ENCODE results near the gene CRYBA4. TPM values are rescaled to one million over a fixed set of nuclear protein-coding genes. Genes with fewer than 3 reads are reported as not detected.

Gene CRYBA4
- total RNA-seq, 1 donor from 2014 or later, result not detected

DNA sequence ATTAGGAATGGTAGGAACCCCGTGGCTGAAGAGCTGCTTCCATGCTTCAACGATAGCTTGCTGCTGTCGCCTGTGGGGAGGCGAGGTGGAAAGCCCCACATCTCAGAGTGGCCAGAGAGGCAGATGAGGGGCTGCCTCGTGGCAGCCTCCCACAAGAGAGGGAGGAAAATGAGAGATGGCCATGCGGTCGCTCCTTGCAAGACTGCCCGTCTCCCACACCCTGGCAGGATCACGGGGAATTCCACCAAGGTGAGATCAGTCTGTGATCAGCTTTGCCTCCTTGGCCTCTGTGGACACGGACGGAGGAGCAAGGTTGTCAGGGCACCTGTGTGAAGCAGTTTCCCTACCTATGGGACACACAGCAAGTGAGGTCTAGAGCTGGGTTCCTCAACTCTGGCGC lies 3.0 kb downstream of the CRYBA4 start:
- no peak for DNase-seq (ENCODE audit: low read depth)

DNA sequence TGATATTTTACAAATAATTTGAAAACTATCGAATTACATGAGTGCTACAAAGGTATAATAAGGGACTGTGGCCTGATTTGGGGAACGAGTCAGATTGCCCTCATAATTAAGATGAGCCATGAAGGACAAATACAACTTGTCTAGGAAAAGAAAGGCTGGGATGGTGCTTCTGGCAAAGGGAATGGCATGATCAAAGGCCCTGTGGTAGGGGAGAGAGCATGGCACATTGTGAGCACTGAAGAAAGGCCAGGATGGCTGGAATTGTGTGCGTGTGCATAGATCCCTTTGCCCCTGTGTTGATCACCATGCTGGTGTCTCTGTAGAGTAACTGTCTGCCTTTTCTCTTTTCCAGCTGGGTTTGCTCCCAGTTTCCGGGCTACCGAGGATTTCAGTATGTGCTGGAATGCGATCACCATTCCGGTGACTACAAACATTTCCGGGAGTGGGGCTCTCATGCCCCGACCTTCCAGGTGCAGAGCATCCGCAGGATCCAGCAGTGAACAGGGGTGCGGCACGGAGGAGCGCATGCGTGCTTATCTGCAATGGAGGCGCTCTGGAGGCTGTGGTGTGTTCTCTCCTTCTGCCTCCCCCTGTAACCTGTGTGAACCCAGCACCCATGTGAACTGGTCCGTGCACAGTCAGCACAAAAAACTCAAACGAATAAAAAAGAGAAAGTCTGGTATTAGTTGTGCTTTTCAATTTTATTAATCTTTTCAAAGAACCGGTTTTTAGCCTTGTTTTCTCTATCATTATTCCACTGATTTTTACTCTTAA lies 8.4 kb downstream of the CRYBA4 start:
- DNase-seq (ENCODE audit: low read depth), result no peak

DNA sequence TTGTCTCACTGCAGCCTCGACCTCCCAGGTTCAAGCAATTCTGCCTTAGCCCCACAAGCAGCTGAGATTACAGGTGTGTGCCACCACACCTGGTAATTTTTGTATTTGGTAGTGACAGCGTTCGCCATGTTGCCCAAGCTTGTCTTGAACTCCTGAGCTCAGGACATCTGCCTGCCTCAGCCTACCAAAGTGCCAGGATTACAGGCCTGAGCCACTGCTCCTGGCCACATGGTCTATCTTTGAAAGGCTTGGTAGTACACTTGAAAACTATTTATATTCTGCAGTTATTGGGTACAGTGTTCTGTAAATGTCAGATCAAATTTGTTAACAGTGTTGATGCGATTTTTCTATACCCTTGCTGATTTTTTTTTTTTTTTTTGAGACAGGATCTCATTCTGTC lies 9.5 kb downstream of the CRYBA4 start:
- DNase-seq (ENCODE audit: low read depth), result no peak

DNA sequence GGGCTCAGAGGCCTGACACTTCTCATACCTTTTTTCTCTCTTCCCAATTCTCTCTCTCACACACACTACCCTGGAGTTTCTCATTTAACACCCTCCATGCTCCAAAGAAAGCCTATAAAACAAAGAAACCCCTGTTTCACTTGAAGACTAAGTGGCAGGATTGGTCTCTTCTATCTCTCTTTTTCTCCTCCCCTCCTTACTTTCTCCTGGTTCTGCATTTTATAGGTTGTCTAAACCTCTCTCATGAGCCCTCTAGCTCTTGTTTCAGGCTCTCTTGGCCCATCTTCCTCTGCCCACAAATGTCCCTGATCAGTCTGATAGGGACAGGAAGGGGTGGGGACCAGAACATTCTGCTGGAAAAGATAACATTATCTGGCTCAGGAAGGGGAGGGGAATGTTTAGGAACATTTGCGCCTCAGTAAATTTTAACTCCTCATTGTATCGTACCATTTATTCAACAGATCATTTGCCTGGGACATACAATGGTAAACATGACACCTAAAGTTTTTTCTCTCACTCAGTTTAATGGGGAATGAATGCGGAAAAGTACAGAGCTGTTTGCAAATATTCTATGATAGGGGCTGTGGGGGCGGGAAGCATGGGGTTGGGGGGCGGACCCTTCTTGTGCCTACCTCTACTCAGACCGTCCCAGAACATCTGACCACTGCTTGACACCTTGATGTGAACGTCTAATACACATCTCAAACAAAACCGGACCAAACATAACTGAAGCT lies 10.8 kb downstream of the CRYBA4 start:
- no peak for DNase-seq (ENCODE audit: low read depth)

DNA sequence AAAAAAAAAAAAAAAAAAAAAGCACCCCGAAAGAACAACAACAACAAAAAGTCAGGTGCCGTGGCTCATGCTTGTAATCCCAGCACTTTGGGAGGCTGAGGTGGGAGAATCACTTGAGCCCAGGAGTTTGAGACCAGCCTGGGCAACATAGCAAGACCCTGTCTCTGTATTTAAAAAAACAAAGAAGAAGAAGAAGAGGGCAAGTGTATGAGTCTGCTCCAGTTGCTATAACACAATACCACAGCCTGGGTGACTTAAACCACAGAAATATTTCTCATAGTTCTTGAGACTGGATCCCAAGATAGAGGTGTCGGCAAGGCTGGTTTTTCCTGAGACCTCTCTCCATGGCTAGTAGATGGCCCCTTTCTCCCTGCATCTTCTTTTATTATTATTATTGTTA lies 12.4 kb downstream of the CRYBA4 start:
- no peak for DNase-seq (ENCODE audit: low read depth)

DNA sequence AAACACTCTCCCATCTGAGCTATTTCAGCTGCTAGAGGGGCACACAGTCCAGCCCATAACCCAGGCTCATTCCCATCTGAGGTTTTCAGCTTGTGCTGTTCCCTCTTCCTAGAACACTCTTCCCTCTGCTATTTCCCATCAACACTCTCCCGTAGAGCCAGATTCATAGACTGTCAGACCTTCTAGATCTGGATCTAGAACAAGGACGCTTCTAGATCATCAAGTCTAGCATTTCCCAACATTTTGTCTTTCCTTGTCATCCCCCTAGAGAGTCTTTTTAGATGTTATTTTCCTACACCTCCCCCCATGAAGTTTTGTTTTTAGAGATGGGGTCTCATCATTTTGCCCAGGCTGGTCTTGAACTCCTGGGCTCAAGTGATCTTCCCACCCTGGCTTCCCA lies 13.4 kb downstream of the CRYBA4 start:
- no peak for DNase-seq (ENCODE audit: low read depth)

DNA sequence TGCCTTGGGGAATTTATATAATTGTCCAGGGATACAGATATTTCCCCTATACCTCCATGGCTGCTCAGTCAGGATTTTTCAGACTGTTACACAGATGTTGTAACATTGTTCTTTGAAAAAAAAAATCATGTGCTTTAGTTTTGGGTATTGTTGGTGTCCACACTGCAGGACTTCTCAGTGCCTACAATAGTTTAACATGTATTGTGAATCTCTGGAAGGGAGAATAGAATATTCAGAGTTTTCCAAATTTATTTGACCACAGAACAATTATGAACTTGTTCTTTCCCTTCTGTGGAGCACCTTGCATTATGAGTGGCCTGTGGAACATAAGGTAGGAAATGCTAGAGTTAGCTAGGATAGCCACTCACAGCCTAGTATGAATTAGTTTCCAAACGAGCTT lies 14.5 kb downstream of the CRYBA4 start:
- no peak for DNase-seq (ENCODE audit: low read depth)

DNA sequence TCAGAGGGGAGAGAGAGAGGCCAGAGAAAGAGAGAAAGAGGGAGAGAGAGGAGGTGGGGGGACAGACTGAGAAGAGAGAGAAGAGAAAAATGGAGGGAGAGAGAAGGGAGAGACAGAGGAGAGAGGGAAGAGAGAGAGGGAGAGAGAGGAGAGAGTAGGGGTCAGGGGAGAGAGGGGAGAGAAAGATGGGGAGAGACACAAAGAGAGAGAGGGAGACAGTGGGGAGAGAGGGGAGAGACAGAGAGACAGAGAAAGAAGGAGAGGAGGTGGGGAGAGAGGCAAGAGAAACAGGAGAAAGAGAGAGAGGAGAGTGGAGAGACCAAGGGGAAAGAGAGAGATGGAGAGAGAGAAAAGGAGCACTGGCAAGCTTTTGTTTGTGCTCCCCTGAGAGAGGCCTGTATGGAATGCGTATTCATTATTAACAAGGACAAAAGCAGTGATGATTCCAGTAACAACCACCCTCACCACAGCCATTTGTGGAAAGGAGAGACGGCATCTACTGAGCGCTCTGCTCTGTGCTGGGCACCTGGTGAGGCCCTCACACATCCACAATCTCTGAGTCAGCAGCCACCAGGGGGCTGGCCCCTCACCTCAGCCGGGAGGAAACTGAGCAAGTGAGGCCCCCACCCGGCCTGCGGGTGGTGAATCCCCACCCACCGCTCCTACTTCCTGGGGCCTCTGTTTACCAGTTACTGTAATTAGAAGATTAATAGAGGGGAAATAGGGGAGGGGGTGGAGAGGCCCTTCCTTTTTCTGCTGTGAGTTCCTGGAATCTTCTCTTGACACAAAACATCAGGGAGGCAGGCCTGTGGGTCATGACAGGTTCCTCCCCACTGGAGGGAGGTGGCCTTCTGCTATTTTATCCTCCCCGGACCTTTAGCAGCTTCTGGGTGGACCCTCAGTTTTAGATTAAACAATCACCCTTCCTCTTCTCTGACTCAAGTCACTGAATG lies 21.0 kb downstream of the CRYBA4 start:
- no peak for DNase-seq (ENCODE audit: low read depth)

DNA sequence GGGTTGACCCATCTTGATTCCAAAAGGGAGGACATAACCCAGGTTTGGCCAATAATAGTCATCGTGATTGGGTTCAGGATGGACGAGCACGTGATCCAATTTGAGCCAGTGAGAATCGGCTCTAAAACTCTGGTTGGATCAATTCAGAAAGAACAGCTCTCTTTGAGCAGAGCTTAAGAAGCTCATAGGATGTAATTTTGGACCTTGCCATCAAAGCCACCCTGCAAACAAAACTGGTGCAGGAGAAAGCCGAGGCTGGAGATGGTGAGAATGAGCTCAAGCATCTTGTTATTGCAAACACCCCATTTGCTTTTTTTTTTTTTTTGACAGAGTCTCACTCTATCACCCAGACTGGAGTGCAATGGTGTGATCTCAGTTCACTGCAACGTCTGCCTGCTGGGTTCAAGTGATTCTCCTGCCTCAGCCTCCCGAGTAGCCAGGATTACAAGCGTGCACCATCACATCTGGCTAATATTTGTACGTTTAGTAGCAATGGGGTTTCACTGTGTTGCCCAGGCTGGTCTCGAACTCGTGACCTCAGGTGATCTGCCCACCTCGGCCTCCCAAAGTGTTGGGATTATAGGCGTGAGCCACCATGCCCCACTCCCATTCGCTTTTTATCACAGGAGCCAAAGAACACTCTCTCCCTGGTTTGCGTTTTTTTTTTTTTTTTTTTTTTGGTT lies 21.8 kb downstream of the CRYBA4 start:
- DNase-seq (ENCODE audit: low read depth), result no peak

DNA sequence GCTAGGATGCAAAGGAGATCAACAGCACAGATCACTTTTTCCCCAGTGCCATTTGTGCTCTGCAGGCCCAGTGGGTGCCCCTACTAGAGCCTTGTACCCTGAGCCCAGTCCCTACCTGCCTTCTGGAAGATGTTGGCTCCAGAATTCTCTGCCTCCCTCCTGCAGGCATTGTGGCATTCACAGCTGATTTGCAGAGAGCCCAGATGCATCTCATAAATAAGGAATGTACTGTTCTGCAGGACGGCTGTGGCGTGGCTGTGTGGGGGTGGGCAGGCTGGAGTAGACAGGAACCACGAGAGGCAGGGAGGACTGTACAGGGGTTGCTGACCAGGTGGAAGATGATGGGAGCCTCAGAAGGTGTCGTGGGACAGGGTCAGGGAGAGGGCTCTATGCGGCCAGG lies 24.4 kb downstream of the CRYBA4 start:
- DNase-seq (ENCODE audit: low read depth), result no peak

DNA sequence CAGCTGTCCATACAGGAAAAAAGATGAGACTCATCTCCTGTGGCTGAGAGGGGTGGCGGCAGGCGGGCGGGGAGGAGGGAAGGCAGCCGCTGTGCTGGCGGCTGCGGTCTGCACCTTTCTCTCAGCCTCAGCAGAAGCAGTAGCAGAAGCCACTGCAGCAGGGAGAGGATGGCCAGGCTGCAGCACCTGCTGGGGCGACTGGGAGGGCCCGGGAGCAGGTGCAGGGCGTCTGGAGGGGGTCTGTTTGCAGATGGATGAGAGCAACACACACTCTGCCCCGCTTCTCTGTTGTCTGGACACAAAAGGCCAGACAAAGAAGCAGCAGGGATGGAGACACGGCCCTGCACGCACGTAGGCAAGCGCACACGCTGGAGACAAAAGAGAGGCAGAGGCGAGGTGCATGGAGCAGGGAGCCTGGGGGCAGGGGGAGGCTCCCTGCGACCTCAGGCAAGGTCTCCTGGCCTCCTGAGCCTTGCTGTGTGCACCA lies 26.3 kb downstream of the CRYBA4 start:
- DNase-seq (ENCODE audit: low read depth), result no peak

DNA sequence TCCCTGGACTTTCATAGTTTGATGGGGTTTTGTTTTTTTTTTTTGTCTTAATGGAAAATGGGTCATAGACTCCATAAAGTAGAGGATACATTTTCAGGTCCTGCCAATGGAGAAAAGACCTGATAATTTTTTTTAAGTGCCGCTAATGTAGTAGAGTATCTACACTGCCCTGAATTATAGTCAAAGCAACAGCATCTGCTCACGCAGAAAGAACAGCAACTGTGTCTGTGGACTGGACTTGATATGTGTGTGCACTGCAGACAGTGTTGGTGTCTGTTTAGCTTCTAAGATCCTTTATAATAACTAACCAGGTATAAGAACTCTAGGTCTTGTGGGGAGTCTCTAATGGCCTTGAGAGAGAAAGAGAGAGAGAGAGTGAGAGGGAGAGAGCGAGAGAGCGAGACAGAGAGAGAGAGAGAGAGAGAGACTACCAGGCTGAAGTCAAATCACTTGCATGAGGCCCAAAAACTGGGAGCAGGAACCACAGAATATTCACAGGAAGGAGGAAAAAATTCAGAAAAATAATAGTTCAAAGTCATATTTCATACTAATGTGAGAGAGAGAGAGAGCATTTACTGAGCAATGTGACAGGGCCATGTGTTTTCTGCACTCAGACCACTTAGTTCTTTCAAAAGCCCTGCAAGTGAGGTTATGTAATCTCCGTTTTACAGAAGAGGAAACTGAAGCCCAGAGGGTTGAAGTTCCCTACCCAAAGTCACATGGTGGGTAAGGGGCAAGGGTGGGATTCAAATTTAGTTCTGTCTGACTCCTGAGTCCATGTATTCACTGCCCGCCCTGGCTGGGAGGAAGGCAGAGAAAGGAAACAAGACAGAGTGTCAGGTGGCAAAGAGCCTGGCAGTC lies 27.0 kb downstream of the CRYBA4 start:
- no peak for DNase-seq (ENCODE audit: low read depth)

DNA sequence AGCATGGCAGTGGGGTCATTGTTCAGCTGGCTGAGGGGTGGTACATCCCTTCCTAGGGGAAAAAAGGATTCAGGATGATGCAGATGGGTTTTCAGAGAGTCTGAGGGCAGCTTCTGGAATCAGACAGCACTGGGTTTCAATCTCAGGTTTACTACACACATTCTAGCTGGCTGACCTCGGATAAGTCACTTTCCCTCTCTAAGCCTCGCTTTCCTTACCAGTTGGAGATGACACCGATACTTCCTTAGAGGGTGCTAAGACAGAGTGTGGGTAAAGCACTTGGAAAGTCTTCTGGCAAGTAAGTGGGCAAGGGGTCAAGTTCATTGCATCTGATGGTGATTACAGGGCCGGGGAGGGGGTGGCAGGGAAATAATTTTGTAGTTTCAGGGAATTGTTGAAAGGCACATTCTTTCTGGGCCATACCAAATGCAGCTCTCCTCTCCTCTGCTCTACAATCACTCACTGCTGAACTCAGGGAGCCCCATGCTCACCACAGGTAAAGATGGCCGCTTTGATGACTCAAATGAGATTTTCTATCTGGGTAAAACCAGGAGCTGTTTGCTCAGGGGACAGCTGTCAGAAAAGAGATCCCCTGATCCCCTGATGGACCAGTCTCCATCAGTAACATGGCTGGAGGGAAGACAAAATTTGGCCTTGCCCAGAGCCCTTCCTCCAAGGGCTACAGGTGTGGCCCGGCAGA lies 29.1 kb downstream of the CRYBA4 start:
- no peak for DNase-seq (ENCODE audit: low read depth)

DNA sequence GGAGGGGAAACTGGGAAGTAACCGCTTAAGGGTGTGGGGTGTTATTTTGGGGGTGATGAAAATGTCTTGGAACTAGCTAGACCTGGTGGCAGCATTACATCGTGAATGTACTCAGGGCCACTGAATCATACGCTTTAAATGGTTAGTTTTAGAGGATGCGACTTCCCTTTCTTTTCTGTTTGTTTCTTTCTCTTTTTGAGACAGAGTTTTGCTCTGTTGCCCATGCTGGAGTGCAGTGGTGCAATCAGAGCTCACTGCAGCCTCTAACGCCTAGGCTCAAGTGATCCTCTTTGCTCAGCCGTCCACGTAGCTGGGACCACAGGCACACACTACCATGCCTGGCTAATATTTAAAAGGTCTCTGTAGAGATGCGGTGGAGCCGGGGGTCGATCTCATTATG lies 30.1 kb downstream of the CRYBA4 start:
- no peak for DNase-seq (ENCODE audit: low read depth)

DNA sequence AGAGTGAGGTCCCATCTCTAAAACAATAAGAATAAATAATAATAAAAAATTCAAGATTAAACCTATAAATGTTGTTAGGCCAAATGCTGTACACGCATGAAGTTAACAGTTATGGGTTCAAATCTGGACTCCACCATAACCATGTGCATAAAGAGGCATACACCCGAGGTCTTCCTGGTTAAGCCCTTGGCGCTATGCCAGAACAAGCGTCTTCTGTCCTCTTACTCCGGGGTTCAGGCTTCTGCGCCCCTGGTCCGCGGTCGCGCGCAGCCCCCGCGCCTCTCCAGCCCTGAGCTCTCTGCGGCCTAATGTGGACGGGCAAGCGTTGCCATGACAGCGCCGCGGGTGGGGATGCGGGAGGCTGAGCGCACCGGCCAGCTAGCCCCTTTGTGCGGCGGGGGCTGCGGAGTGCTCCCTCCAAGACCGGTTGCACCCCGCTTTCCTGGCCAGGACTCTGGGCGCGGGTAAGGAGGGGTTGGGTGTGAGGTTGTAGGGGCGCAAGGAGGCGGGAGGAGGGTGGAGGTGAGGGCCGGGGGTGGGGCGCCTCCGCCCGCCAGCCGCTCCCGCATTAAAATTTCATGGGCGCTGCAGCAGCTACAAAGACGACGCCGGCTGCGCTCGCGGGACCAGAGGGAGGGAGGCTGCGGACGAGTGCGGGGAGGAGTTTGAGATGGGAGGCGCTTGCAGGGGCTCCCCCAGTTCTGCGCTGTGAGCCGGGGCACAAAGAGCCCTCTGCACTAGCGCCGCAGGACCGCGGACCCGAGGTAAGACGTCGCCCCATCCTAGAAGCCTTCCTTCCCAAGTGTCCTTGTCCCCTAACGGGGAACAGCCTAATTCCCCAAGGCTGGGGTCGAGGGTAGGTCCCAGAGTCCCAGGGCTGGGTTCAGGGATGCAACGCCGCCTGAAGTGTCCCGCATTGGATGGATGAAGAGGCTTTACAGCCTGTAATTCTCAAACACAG lies 35.4 kb downstream of the CRYBA4 start, which contains the start of gene MIAT:
Gene MIAT (plus strand): TSS at position 698 of the 961 bp plus-strand sequence.
- no peak for DNase-seq (ENCODE audit: low read depth)

DNA sequence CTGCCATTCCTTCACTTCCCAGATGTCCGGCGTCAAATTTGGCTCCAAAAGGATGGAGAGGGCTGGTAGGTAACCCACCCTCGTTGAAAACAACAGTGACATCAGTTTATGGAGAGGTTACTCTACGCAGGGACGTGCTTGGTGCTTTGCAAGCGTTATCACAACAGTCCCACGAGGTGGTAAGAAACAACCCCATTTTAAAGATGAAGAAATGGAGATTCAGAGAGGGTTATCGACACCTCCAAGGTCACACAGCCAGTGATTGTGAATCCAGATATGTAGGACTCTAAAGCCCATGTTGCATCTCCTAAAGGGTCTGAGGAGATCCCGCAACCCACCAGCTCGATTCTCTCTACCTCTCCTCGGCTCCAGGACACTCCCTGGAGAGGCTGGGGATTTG lies 36.4 kb downstream of the CRYBA4 start:
- DNase-seq (ENCODE audit: low read depth), result no peak

DNA sequence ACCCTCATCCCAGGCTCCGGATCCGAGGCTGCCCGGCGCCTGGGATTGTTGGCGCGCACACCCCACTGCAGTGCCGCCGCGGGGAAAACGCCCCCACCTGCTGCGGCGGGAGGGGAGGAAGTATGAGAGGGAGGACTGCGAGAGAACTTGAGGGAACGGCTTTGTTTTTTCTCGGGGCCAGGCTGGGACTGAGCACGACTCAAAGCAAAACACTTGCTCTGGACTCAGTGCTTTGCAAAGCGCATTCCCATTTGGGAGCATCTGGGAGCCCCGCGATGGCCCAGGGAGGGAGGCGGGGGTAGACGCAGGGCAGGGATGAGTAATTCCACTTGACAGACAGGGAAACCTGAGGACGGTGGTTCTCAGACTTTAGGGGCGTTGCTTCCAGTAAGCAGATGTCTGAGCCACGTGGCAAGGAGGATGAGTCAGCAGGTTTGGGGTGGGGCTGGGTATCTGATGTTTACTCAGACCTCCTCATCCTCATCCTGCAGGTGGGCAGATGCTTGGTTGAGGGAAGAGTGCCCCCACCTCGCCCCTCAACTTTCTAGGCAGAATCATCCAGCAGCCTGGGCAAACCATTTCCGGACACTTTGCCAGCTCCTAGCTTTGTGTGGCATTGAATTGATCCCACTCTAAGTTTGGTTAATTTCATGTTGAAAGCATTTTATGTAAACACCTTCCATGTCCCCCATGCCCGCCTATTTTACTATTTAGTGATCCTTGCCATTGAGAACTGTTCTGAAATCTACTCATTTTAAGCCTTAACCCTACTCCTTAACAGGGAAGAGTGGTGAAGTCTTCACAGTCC lies 37.1 kb downstream of the CRYBA4 start:
- DNase-seq (ENCODE audit: low read depth), result peak; percentile 90

DNA sequence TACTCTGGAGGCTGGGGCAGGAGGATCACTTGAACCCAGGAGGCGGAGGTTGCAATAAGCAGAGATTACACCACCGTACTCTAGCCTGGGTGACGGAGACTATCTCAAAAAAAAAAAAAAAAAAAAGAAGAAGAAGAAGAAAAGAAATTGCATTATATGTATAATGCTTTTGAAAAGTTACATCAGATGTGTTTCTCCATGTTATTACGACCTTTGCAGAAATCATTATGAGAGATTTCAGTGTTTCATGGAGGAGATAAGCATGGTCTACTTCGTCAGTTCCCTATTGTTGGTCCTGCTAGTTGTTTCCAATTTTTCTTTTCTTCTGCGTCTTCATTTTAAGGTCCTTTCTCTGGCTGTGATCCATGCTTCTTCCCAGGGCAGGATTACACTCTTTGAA lies 38.6 kb downstream of the CRYBA4 start:
- no peak for DNase-seq (ENCODE audit: low read depth)
